ENCODE results near the gene FCSK.

Gene FCSK

DNA sequence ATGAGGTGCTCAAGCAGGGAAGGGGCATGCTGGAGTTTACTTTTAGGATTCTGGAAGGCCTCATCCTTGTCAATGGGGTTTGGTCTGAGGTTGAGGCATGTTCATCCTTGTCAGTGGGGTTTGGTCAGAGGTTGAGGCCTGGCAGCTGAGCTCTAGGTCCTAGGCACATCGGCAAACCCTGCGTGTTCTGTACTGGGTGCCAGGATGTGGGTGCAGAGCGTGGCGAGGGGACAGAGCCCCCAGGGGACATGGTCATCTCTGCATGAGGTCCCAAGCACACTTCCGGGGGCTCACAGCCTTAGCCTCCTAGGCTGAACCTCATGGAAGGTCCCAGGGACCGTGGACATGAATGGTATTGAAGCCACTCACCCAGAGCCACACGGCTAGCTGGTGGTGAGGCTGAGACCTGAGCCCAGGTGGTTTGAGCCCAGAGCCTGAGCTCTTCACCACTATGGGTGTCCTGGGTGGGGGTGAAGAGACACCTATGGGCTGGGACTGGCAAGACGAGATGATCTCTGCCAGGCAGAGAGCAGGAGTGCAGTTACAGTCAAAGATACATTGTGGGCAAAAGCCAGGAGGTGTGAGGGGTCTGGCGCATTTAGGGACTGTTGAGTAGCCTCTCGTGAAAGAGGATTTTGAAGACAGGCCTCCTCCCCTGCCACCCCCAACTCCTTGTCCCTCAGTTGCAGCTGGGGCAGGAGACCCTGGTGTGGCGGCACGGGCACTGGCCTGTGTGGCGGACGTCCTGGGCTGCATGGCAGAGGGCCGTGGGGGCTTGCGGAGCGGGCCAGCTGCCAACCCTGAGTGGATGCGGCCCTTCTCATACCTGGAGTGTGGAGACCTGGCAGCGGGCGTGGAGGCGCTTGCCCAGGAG, 19.3 kb downstream of the FCSK start:
- no peak for TF ChIP-seq GATA1 (IDR thresholded peaks at IDR 0.05; ENCODE audit: low read depth, low read length)
- TF ChIP-seq POLR2A (IDR thresholded peaks at IDR 0.05; ENCODE audit: low read length): no peak
- DNase-seq: no peak

DNA sequence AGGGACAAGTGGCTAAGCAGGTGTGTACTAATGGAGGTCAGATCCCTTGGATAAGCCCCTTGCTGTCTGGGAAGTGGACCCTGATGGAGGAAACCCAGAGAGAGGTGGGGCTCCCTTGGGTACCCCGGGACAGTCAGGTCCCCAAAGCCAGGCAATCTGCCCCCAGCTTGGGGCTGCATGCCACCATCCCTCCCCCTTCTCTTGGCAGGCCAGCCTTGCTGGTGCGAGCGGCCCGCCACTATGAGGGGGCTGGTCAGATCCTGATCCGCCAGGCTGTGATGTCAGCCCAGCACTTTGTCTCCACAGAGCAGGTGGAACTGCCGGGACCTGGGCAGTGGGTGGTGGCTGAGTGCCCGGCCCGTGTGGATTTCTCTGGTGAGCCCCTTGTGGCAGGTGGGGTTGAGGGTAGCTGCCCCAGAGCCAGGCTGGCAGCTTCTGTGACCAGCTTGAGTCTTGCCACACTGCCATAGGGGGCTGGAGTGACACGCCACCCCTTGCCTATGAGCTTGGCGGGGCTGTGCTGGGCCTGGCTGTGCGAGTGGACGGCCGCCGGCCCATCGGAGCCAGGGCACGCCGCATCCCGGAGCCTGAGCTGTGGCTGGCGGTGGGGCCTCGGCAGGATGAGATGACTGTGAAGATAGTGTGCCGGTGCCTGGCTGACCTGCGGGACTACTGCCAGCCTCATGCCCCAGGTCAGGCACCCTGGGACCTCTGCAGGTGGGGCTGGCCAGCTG, 20.1 kb downstream of the FCSK start:
- no peak for DNase-seq
- no peak for TF ChIP-seq POLR2A (IDR thresholded peaks at IDR 0.05; ENCODE audit: low read length)
- no peak for TF ChIP-seq GATA1 (IDR thresholded peaks at IDR 0.05; ENCODE audit: low read depth, low read length)

DNA sequence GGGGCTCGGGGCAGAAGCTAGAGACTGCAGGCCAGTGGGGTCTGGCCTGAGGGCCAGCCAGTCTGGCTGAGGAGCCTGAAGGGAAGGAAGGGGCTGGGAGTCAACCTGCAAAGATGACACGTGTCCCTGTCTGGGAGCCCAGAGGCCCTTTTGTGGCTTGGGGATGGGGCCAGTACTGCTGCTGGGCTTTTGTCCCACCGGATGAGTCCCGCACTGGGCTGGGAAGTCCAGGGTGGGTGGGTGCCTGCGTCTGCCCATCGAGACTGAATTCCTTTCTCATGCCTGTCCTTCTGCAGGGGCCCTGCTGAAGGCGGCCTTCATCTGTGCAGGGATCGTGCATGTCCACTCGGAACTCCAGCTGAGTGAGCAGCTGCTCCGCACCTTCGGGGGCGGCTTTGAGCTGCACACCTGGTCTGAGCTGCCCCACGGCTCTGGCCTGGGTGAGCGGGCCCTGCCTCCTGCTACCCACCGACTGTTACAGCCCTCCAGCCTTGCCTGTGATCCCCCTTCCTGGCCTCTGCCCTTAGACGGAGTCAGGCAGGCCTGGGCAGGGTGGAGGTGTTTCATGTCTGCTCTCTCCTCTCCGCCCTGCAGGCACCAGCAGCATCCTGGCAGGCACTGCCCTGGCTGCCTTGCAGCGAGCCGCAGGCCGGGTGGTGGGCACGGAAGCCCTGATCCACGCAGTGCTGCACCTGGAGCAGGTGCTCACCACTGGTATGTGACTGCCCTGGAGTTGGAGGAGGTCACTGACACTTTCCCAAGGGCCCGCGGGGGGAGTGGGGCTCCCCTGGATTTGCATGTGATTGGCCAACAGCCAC, 20.9 kb downstream of the FCSK start:
- TF ChIP-seq GATA1 (IDR thresholded peaks at IDR 0.05; ENCODE audit: low read depth, low read length) (no peak), POLR2A (IDR thresholded peaks at IDR 0.05; ENCODE audit: low read length) (no peak)
- DNase-seq: no peak

DNA sequence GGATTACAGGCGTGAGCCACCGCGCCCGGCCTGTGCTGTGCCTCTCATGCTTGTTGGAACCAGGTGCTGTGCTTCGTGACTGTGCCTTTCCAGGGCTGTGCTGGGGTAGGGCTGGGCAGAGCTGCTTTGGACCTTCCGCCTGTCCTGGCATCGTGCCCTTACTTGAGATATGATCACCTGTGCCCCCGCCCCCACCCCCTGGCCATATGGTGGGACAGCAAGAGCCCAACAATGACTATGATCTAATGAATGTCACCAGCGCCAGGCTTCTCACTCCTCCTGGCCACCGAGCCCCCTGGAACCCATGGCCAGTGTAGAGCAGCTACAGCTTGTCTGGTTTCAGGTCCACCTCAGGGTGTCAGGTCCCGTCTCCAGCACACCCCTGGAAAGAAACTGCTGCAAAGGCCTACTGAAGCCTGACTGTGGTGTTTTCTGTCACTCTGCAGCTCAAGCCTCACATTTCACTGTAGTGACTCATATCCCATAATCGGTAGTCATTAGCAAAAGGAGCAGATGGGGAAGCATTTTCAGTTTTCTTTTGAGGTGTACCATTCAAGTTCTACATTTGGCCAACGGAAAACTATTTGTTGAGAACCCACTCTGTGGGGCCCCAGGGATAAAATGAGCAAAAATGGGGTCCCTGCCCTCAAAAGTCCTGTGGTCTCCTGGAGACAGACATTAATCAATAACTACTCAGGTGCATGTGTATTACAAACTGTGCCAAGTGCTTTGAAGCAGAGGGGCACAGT, 22.1 kb downstream of the FCSK start:
- no peak for TF ChIP-seq POLR2A (IDR thresholded peaks at IDR 0.05; ENCODE audit: low read length)
- DNase-seq: peak; percentile 18 to 21

DNA sequence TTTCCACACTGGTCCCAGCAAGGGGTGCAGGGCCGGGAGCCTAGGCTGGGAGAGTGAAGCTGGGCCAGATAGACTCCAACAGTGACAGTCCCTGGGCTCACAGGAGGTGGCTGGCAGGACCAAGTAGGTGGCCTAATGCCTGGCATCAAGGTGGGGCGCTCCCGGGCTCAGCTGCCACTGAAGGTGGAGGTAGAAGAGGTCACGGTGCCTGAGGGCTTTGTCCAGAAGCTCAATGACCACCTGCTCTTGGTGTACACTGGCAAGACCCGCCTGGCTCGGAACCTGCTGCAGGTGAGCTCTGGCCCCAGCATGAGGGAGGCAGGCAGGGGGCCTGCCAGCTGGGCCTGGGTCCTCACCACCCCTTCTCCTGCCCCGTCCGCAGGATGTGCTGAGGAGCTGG, 23.8 kb downstream of the FCSK start:
- TF ChIP-seq POLR2A (IDR thresholded peaks at IDR 0.05; ENCODE audit: low read length): no peak
- TF ChIP-seq GATA1 (IDR thresholded peaks at IDR 0.05; ENCODE audit: low read depth, low read length): no peak

DNA sequence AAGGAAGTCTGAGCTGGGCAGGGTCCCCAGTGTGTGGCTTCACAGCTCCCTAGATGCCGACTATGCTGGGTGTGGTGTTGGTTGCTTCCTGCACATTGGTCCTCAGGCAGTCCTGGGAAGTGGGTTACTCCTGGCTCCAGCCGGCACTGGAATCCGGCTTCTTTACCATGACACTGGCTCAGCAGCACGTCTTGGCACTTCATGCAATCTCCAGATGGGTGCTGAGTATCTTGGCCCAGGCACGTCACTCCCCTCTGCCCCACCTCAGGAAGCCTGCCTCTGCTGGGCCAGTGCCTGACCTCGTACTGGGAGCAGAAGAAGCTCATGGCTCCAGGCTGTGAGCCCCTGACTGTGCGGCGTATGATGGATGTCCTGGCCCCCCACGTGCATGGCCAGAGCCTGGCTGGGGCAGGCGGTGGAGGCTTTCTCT, 24.5 kb downstream of the FCSK start:
- no peak for DNase-seq
- TF ChIP-seq GATA1 (IDR thresholded peaks at IDR 0.05; ENCODE audit: low read depth, low read length): no peak

More for the DNA sequence above, 23.8 kb downstream of the FCSK start:
- DNase-seq: no peak

DNA sequence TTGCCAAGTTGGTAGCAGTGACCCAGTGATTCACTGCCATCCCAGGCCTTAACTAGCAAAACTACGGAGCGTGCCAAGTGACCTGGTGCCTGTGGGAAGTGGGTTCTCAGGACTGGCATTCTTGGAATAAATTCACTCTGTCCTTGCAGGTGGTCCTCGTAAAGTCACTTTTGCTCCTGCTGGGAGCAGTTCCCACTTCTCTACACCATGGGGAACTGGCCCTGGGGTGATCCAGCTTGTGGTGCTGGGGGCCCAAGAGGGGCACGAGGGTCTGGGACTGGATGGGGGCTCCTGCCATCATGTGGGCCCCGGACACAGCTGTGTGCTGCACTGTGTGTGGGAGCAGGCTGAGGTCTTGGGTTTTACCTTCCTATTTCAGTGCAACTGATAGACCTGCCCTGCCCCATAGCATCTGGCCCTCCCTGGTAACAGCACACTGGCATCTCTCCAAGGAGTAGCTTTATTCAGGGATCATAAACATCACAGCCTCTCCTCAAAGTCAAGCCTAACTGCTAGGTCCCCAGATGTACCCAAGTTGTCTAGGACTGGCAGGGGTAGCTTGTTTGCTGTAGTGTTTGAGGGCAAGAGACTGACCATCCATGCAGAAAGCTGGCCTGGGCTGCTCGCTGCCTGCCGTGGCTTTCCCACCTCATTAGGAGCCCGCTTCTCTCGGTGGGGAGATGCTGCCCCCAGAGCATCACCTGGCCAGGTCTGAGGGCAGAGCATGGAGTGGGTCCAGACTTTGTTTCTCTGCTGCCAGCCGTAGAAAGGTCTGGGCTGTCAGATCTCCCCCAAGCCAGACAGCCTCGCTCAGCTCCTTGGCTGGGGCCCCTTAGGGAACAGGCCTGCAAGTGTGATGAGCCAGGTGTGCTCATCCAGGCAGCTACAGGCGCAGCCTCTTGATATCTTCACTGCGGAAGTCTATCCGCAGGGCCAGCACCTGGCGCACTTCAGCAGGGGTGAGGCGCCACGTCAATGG, 26.0 kb downstream of the FCSK start:
- TF ChIP-seq POLR2A (IDR thresholded peaks at IDR 0.05; ENCODE audit: low read length) (no peak), GATA1 (IDR thresholded peaks at IDR 0.05; ENCODE audit: low read depth, low read length) (no peak)
- DNase-seq: peak in 1 of 2 experiments; percentile 16

DNA sequence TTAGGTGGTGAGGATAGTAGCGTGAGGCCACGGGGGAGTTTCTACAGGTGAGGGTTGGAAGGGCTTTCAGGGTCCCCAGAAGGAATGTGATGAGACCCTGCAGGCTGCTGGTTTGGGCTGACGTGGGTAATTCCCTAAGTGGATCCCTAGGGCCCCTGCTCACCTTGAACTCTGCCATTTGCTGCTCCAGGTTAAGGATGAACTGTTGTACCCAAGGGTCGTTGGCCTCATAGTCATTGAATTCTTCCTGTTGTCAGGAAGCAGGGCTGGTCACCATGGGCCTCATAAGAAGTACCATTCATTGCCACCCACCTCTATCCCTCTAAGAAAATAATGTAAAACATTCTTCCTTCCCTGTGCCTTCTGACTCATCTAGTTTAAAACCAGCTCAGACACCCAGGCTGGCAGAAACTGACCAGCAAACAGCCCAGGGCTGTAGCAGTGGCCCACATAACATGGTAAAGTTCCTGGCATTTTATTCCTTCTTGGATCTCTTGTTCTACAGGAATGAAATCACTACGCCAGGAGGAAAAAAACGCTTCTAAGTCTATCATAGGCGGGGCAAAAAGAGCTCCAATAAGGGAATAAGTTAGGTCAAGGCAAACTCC, 27.6 kb downstream of the FCSK start:
- DNase-seq: no peak

DNA sequence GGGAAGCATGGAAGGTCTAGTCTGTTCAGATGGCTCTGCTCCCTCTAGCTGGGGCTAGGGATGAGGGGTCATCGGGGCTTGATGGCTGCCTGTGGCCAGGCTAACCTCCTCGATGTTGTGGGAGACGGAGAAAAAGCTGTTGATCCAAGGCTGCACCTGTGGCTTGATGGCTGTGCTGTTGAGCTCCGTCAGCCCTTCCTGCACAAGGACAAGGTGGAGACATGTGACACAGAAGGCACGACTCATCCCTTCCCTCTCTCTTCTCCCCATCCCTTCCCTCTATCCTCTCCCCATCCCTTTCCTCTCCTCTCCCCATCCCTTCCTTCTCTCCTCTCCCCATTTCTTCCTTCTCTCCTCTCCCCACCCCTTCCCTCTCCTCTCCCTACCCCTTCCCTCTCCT, 28.2 kb downstream of the FCSK start:
- no peak for TF ChIP-seq POLR2A (IDR thresholded peaks at IDR 0.05; ENCODE audit: low read length)
- TF ChIP-seq GATA1 (IDR thresholded peaks at IDR 0.05; ENCODE audit: low read depth, low read length): no peak
- no peak for DNase-seq

More for the DNA sequence above, 27.6 kb downstream of the FCSK start:
- TF ChIP-seq GATA1 (IDR thresholded peaks at IDR 0.05; ENCODE audit: low read depth, low read length) (no peak), POLR2A (IDR thresholded peaks at IDR 0.05; ENCODE audit: low read length) (no peak)

DNA sequence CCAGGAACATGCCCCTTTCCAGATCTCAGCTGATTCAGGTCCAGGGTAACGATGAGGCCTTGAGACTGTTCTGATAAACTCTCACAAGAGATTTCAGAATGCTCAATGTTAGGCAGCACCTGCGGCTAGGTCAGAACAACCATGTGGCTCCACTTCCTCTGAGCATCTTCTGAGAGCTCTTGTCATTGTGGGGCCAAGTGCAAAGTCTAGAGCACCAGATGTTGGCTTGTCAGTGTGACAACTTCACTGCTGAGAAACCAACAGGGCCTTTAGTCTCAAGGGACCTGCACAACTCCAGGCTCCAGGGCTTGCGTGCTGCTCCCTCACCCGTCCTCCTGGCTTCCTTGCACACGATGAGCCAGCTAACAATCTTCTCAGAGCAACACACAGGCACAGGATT, 29.0 kb downstream of the FCSK start:
- DNase-seq: no peak
- TF ChIP-seq POLR2A (IDR thresholded peaks at IDR 0.05; ENCODE audit: low read length): no peak
- TF ChIP-seq GATA1 (IDR thresholded peaks at IDR 0.05; ENCODE audit: low read depth, low read length): no peak

DNA sequence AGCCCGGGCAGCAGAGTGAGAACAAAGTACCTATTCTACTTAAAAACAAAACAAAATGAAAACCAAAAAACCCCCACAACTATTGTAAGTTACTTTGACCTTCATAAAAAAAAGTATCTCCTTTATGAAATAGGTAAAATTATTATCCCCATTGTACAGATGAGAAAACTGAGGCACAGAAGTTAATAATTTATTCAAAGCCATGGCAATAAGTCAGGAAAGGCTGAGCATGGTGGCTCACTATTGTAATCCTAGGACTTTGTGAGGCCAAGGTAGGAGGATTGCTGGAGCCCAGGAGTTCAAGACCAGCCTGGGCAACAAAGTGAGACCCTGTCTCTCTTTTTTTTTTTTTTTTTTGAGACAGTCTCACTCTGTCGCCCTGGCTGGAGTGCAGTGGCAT, 30.5 kb downstream of the FCSK start:
- TF ChIP-seq GATA1 (IDR thresholded peaks at IDR 0.05; ENCODE audit: low read depth, low read length) (no peak), POLR2A (IDR thresholded peaks at IDR 0.05; ENCODE audit: low read length) (no peak)
- no peak for DNase-seq

DNA sequence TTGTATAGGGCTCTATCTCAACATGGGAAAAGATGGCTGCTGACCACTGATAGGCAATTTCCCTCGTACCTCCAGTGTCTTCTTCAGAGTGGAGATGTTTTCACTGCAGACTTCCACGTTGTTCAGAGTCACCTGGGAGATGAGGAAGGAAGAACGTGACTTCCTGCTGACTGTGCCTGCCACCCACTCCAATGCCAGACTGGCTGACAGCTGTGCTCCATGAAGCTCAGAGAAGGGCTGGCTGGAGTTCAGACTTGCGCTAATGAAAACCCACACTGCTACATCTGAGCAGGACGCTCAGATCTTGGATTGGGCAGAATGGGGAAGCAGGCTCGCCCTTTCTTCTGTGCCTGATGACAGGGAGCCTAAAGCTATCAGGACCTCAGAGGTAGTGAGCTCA, 35.9 kb downstream of the FCSK start:
- no peak for DNase-seq

More for the DNA sequence above, 35.9 kb downstream of the FCSK start:
- no peak for TF ChIP-seq GATA1 (IDR thresholded peaks at IDR 0.05; ENCODE audit: low read depth, low read length)
- no peak for TF ChIP-seq POLR2A (IDR thresholded peaks at IDR 0.05; ENCODE audit: low read length)
